DMS114 treated with DMSO at 0.1 percent for 48 hours (cell line): Measurements from ENCODE around the gene CTNNA1.
"Not testable (repeated sequence)": the region's sequence is repeated elsewhere in the genome, so short reads cannot be mapped to it uniquely, and the experiment has no call there.

ENCODE experiments used
- DNase-seq: peaks from one replicate; lab custom pipeline; 2025; ENCODE audit not compliant: unreplicated experiment; lab: John Stamatoyannopoulos, UW

The CTNNA1 gene

DNA sequence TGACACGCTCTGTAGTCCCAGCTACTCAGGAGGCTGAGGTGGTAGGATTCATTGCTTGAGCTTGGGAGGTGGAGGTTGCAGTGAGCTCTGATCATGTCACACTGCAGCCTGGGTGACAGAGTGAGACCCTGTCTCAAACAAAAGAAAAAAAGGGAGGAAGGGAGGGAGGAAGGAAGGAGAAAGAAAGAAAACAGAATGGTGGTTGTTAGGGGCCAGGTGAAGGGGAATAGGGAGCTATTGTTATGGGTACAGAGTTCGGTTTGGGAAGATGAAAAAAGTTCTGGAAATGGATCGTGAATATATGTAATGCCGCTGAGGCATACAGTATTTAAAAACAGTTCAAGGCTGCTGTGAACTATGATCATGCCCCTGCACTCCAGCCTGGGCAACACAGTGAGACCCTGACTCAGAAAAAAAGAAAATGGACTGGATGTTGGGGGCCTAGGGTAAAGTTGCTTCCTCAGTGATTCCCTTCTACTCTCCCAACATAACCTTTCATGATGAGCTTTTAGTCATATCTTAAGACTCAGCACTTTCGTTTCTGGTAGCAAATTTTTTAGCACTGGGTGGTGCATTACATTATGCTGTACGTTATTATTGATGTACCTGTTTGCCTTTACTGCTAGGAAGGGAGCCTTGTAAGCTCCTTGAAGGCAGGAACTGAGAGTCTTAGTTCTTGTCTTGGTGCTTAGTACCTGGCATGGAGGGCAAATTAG lies 4.0 kb downstream of the CTNNA1 start:
- no peak for DNase-seq

DNA sequence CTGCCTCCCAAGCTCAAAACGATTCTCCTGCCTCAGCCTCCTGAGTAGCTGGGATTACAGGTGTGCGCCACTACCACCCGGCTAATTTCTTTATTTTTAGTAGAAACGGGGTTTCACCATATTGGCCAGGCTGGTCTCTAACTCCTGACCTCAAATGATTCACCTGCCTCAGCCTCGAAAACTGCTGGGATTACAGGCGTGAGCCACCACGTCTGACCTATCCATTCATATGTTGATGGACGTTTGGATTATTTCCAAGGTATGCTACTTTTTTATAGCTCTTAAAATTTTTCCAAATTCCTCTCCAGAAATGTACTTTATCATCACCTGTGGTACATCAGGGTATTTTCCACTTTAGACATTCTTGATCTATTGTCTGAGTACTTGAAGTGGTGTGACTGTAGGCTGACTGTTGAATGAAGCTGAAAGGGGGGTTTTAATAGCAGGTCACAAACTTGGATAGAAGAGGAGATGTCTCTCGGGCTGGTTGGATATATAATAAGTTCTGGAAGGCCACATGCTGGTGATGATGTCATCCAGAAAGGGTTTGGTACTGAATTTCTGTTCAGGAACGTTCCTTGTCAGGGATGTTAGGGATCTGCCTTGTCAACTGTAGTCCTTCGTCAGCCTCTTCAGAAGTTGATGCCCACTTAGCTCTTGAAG lies 7.4 kb downstream of the CTNNA1 start:
- no peak for DNase-seq

GRCh38 chr5:138761115-138761514 lies 7.9 kb downstream of the CTNNA1 start:
- DNase-seq = not testable (repeated sequence)

- DNase-seq = not testable (repeated sequence)
Observed at GRCh38 chr5:138761670-138762069, 8.4 kb downstream of the CTNNA1 start.

GRCh38 chr5:138762110-138762509 lies 8.9 kb downstream of the CTNNA1 start:
- DNase-seq = no peak

DNA sequence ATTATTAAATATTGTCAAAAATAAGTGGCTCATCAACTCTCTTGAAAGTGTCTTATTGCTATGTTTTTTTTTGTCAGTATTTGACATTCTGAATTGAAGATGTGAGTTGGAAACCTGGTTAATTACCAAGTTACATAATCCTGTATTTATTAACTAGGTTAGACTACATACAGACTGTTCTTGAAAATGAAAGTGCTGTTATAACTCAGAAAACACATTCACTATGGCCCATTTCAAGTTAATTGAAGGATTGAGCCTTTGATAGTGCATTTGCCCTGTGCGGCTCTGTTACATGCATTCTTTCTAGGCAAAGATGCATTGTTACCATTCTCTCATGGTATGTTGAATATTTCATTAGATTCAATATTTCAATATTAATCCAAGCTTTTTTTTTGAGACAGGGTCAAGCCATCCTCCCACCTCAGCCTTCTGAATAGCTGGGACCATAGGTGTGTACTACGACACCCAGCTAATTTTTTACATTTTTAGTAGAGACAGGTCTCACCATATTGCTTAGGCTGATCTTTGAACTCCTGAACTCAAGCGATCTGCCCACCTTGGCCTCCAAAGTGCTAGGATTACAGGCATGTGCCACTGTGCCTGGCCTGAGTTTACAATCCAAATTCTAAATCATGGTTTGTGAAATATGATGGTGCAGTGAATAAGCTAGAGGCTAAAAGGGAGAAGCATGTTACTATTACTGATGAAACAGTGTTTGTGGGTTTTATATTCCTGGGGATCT lies 10.0 kb downstream of the CTNNA1 start:
- no peak for DNase-seq

- no peak for DNase-seq
Observed at GRCh38 chr5:138770291-138770690, 17.1 kb downstream of the CTNNA1 start.

- no peak for DNase-seq
Observed at GRCh38 chr5:138770977-138771376, 17.8 kb downstream of the CTNNA1 start.

GRCh38 chr5:138772986-138773594 lies 19.9 kb downstream of the CTNNA1 start:
- no peak for DNase-seq

GRCh38 chr5:138773624-138774023 lies 20.4 kb downstream of the CTNNA1 start:
- not testable (repeated sequence) for DNase-seq

DNA sequence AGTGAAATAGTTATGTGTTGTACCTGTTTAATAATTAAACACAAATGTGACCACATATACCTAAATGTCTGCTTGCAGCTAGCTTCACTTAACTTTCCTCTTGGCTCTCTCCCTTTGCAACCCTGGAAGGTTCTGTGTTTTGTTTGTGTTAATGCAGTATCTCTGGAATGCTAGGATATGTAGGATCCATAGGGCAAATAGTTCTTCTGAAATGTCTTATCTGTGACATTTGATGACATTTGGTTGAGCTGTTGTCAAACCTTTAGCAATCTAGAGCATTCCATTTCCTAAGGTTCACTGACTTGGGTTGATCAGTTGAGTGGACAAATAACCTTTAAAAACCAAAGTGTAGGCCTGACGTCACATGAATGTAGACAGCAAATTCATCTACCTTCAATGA lies 21.8 kb downstream of the CTNNA1 start:
- no peak for DNase-seq

DNA sequence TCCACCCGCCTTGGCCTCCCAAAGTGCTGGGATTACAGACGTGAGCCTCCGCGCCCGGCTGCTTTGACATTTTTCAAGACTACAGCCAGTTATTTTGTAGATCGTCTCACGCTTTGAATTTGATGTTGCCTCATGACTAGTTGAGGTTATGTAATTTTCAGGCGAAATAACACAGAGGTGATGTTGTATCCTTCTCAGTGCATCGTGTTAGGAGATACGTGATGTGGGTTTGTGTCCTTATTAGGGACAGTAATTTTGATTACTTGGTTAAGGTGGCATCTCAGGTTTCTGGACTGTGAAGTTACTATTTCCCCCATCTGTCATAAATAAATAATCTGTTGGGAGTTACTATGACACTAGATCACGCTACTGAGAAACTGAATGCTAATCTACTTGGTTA lies 25.0 kb downstream of the CTNNA1 start:
- DNase-seq = no peak

- no peak for DNase-seq
Observed at GRCh38 chr5:138783976-138784375, 30.8 kb downstream of the CTNNA1 start.

DNA sequence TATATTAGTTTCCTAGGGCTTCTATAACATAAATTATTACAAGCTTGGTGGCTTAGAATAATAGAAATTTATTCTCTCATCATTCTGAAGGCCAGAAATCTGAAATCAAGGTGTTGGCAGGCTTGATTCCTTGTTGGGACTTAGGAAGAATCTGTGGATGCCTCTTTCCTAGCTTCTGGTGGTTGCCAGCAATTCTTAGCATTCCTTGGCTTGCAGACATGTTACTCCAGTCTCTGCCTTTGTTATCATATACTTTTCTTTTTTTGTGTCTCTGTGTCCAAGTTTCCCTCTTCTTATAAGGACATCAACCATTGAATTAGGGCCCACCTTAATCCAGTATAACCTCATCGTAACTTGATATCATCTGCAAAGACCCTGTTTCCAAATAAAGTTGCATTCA lies 31.4 kb downstream of the CTNNA1 start:
- DNase-seq = no peak

- peak; percentile 33 for DNase-seq
Observed at GRCh38 chr5:138789771-138790242, 36.6 kb downstream of the CTNNA1 start.

DNA sequence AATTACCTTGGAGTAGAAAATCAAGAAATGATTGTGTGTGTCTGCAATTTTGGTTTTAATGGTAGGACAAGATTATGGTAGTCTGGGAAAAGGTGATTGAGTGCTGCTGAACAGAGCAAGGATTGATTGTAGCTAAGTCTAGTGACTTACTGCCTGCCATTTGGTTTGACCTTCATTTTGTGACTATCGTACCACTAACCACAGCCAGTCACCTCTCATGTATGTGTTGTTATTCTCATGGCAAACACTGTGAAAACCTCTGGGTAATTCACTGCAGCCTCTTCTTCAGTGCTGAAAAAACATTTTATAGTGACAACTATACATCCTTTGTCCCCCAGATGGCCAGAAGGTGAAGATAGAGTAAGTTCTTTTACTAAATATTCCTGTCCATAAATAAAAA lies 37.5 kb downstream of the CTNNA1 start:
- no peak for DNase-seq

DNA sequence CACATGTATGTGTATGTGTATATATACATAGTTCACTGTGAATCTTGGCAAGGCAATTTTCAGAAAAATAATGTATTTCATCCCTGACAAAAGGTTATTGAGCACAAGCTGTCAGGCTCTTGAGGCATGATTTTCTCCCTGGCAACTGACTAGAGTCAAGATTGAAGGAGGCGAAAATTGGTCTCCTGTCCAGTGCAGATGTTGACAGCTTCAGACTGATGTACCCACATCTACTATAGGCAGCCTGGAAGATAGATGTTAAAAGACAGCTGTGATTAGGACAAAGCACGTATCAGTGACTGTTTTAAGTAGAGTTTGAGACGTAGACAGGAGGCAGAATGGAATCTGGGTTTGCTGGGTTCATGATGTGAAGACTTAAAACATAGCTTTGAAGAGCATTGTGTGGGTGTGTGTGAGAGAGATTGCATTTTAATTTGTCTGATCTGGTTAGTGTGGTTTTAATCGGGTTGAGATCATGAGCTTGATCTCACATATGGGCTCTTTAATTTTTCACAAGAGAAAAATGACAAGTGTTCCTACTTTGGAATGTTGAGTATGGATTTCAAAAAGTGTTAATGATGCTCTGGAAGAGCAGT lies 39.1 kb downstream of the CTNNA1 start:
- no peak for DNase-seq

GRCh38 chr5:138793575-138793974 lies 40.4 kb downstream of the CTNNA1 start:
- no peak for DNase-seq

DNA sequence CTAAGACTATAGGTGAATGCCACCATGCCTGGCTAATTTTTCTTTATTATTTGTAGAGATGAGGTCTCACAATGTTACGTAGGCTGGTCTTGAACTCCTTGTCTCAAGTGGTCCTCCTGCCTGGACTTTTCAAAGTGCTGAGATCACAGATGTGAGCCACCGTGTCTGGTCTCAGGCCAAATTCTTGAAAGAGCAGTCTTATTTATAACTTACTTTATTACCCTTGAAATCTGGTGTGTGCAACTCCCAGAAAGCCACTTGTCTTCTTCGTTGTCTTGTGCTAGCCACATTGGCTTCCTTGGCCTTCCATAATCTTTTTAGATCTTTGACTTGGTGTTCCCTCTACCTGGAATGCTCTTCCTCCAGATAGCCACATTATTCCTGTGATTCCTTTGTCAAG lies 50.1 kb downstream of the CTNNA1 start:
- DNase-seq = no peak

GRCh38 chr5:138803935-138804334 lies 50.7 kb downstream of the CTNNA1 start:
- DNase-seq = no peak

GRCh38 chr5:138805096-138805495 lies 51.9 kb downstream of the CTNNA1 start:
- DNase-seq = no peak
